Spleen (tissue), 11 donors: Measurements from ENCODE around the gene CFAP157. TPM values are rescaled to one million over a fixed set of nuclear protein-coding genes. Genes with fewer than 3 reads are reported as not detected.
A peak's percentile ranks its signal among the peaks of the same experiment; 100 is the strongest.

ENCODE experiments used
- DNase-seq: peaks from one replicate; pipeline ENCODE4 v3.0.0-alpha.2; 2020
- H3K27ac ChIP-seq, 8 donors: fragments of 200-600 bp; sonication (generic) in 7 of 8; 1 replicate in 4 of 8; 2 replicates in 4 of 8; pipeline versions ENCODE4 v1.5.0 to v1.8.0; 2016 to 2021; ENCODE audit warnings: inconsistent platforms in 4 of 8, mild to moderate bottlenecking in 4 of 8, moderate library complexity in 1 of 8
- H3K27me3 ChIP-seq, 7 donors: fragments of 200-600 bp; sonication (generic) in 6 of 7; replicated peaks in 1 of 7; 1 replicate in 4 of 7; 2 replicates in 3 of 7; pipeline versions ENCODE4 v1.5.0 to v1.8.0; 2016 to 2021; ENCODE audit warnings: inconsistent platforms in 3 of 7, mild to moderate bottlenecking in 1 of 7
- H3K36me3 ChIP-seq, 6 donors: fragments of 200-600 bp; sonication (generic) in 5 of 6; 1 replicate in 4 of 6; 2 replicates in 2 of 6; pipeline versions ENCODE4 v1.5.0 to v1.8.0; 2016 to 2021; ENCODE audit warnings: inconsistent platforms in 2 of 6
- H3K4me1 ChIP-seq, 6 donors: fragments of 200-600 bp; sonication (generic) in 5 of 6; 1 replicate in 3 of 6; 2 replicates in 3 of 6; pipeline versions ENCODE4 v1.5.0 to v1.8.0; 2016 to 2021; ENCODE audit warnings: inconsistent platforms in 3 of 6
- H3K4me3 ChIP-seq, 8 donors: fragments of 200-600 bp; sonication (generic) in 7 of 8; 1 replicate in 4 of 8; 2 replicates in 4 of 8; pipeline versions ENCODE4 v1.5.0 to v1.8.0; 2016 to 2021; ENCODE audit warnings: inconsistent platforms in 4 of 8, mild to moderate bottlenecking in 4 of 8, moderate library complexity in 2 of 8
- H3K9me3 ChIP-seq, 8 donors: fragments of 200-600 bp; sonication (generic) in 7 of 8; 1 replicate in 4 of 8; 2 replicates in 4 of 8; pipeline versions ENCODE4 v1.5.0 to v1.8.0; 2016 to 2021; ENCODE audit warnings: inconsistent platforms in 4 of 8
- POLR2A ChIP-seq, 3 donors: fragments of 450-650 bp; IDR thresholded peaks; one replicate each; pipeline ENCODE4 v1.5.1; 2017; ENCODE audit warnings: antibody characterized with exemption in 3 of 3, mild to moderate bottlenecking in 1 of 3
- POLR2AphosphoS5 ChIP-seq, 3 donors: sonication (generic); formaldehyde crosslinking; IDR thresholded peaks; one replicate each; pipeline ENCODE4 v1.5.1; 2017; ENCODE audit warnings: antibody characterized with exemption in 3 of 3
- WGBS, 5 donors: extraction: QIAGEN DNeasy Blood & Tissue Kit in 3 of 5; methylation state at CpG; one replicate each; pipeline versions ENCODE4 v1.1.5 to v1.1.7; 2013 to 2018; 5-methylcytosine and 5-hydroxymethylcytosine counted together
- intact Hi-C: fragments of 100-400 bp; cut with DNase I; formaldehyde crosslinking; loops from one replicate; pipeline ENCODE4 v1.15.0; 2023; ENCODE audit warnings: low total_unique reads
- polyA plus RNA-seq, 3 donors: library from polyadenylated mRNA; stranded (reverse); fragments of 200-250 nt; gene quantifications; one replicate each; pipeline ENCODE4 v1.2.1, GENCODE V29; 2013
- total RNA-seq, 7 donors: library from RNA; depleted of rRNA in 3 of 7; stranded (reverse); fragments of >200 nt in 3 of 7; fragmentation: NEBNext Ultra II Directional in 4 of 7; extraction: Animal tissue kit (Norgen Biotek cat#: 25700) in 4 of 7; gene quantifications; one replicate each; pipeline versions ENCODE4 v1.1.0 to v1.2.1, GENCODE V29; 2016 to 2021
- TF ChIP-seq, protein P1 (sequence below), 11 experiments: fragments of 200-600 bp in 7 of 11; fragments of 450-650 bp in 4 of 11; sonication (generic) in 4 of 11; IDR thresholded peaks in 8 of 11; conservative IDR thresholded peaks in 3 of 11; 1 replicate in 7 of 11; 2 replicates in 4 of 11; pipeline versions ENCODE4 v1.4.0 to v1.8.0; 2016 to 2021; ENCODE audit warnings: antibody characterized with exemption in 11 of 11, inconsistent platforms in 4 of 11, mild to moderate bottlenecking in 1 of 11
- donor health status: healthy with polysubstance abuse.
- donor health status: DM: no; HTN: no; CAD: no; lungs with moderate emphysema.
- donor health status: DM: no; HTN: no; CAD: no.
- donor health status: Bipolar disorder and iron deficiency.
- donor health status: healthy.
- donor health status: DM: no; HTN: no; CAD: no.
- donor health status: DM: yes; HTN: yes; CAD: no.

The CFAP157 gene
- total and polyA plus RNA-seq, 10 donors, result 0.09 to 0.21 (median 0.13) TPM; not detected in 3

DNA sequence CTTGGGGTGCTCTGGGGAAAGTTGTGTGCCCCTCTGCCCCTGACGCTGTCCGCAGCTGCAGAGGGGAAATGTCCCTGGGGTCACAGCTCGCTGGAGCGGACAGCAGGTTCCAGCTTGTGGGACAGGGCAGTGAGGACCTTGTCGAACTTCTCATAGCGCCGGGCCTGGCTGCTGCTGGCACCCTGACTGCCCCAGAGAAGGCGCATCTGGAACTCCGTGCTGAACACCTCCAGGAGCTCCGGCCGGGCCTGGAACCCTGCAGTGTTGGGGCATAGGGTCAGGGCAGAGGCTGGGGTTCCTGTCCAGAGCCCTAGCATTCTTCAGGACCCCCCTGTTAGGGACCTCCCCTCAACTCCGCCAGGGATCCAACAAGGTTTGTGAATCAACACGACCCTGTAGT, 31.9 kb downstream of the CFAP157 start:
- Histone ChIP-seq H3K9me3 (no peaks in the 10 kb centered on the region), H3K27ac (no peak overlapping the region), H3K4me1 (peaks cover 12 to 56% (median 29%) of the 10 kb centered on the region in 6 donors), H3K36me3 (peaks cover 0 to 62% (median 60%) of the 10 kb centered on the region in 6 donors), H3K4me3 (no peak overlapping the region), H3K27me3 (no peaks in the 10 kb centered on the region)
- no peak for DNase-seq
- WGBS, 5 donors, result 85 to 90% (median 88%) methylated on average over 9 to 13 of the region's 13 CpGs
- intact Hi-C loops, result loop anchor here (5.0 kb wide), 2 partner anchors 44 to 184 kb away; no protein-coding TSS in a partner anchor
- no peak for TF ChIP-seq POLR2A (IDR thresholded peaks at IDR 0.05)
- TF ChIP-seq, protein P1, sequence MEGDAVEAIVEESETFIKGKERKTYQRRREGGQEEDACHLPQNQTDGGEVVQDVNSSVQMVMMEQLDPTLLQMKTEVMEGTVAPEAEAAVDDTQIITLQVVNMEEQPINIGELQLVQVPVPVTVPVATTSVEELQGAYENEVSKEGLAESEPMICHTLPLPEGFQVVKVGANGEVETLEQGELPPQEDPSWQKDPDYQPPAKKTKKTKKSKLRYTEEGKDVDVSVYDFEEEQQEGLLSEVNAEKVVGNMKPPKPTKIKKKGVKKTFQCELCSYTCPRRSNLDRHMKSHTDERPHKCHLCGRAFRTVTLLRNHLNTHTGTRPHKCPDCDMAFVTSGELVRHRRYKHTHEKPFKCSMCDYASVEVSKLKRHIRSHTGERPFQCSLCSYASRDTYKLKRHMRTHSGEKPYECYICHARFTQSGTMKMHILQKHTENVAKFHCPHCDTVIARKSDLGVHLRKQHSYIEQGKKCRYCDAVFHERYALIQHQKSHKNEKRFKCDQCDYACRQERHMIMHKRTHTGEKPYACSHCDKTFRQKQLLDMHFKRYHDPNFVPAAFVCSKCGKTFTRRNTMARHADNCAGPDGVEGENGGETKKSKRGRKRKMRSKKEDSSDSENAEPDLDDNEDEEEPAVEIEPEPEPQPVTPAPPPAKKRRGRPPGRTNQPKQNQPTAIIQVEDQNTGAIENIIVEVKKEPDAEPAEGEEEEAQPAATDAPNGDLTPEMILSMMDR (IDR thresholded peaks at IDR 0.05 in 8 of 11, conservative IDR thresholded peaks at IDR 0.05 in 3 of 11), result no peak
- peak in 2 of 3 donors; percentile 36 to 46 for TF ChIP-seq POLR2AphosphoS5 (IDR thresholded peaks at IDR 0.05)

DNA sequence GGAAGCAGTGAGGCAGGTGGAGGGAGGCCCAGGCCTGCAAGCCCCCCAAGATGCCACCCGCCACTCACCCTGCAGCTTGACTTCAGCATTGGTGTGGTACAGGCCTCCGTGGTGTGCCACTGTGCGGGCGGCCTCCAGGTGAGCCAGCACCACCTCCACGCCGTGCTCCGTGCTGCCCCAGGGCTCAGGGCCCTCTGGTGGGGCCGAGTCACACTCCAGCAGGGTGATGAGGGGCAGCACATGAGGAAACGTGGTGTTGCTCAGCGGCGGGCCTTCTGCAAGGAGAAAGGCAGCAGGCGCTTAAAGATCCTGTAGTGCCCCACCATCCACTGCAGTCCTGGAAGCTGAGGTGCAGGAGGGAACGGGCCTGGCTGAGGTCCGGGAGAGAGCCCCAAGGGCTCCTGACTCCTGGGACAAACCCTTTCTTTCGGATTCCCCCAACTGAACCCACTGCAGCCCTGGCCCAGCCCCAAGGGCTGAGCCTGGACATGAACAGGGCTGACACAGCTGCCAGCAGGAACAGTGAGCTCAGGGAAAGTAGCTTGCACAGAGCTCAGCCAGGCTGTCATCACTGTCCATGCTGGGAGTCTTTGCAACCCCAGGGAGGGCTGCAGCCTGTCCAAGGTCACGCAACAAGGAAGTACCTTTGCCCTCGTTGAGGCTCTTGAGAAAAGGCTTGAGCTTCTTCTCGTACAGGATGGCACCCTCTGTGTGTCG, 33.0 kb downstream of the CFAP157 start:
- TF ChIP-seq POLR2AphosphoS5 (IDR thresholded peaks at IDR 0.05) (peak; percentile 18 to 71 (median 46)), POLR2A (IDR thresholded peaks at IDR 0.05) (no peak)
- TF ChIP-seq, protein P1 (IDR thresholded peaks at IDR 0.05 in 8 of 11, conservative IDR thresholded peaks at IDR 0.05 in 3 of 11), result no peak
- WGBS, 5 donors, result 79 to 95% (median 86%) methylated on average over 8 to 19 of the region's 19 CpGs
- intact Hi-C loops, result loop anchor here (5.0 kb wide), 2 partner anchors 43 to 183 kb away; no protein-coding TSS in a partner anchor
- H3K4me3 ChIP-seq, result no peak overlapping the region
- no peak for DNase-seq
- H3K9me3 ChIP-seq, result no peaks in the 10 kb centered on the region
- H3K36me3 ChIP-seq, result peaks cover 0 to 73% (median 70%) of the 10 kb centered on the region in 6 donors
- no peaks in the 10 kb centered on the region for H3K27me3 ChIP-seq
- H3K27ac ChIP-seq, result peak overlapping the region in 4 of 8 donors; percentile 28 to 58 (median 41)
- peaks cover 6 to 45% (median 19%) of the 10 kb centered on the region in 6 donors for H3K4me1 ChIP-seq

DNA sequence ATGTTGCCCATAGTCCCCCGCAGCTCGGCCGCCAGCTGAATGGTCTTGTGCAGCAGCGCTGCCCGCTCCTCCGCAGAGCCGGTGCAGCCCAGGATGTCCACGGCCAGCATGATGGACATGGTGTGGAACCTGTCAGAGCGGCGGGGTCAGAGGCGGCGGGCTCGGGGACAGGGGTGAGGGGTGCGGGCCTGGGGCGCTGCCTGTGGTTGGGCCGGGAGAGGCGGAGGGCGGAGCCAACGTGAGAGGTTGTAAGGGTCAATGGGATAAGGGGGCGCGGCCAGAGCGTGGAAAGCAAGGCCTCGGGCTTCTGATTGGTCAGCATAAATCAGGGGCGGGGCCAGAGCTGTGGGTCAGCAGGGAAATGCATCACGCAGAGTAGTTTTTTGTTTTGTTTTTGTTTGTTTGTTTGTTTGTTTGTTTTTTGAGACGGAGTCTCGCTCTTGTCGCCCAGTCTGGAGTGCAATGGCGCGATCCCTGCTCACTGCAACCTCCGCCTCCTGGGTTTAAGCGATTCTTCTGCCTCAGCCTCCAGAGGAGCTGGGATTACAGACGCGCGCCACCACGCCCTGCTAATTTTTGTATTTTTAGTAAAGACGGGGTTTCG, 35.1 kb downstream of the CFAP157 start:
- H3K9me3 ChIP-seq, result no peaks in the 10 kb centered on the region
- no peaks in the 10 kb centered on the region for H3K27me3 ChIP-seq
- DNase-seq, result no peak
- peaks cover 3 to 94% (median 91%) of the 10 kb centered on the region in 6 donors for H3K36me3 ChIP-seq
- H3K4me1 ChIP-seq, result peaks cover 0 to 28% (median 5%) of the 10 kb centered on the region in 6 donors
- no peak overlapping the region for H3K4me3 ChIP-seq
- intact Hi-C loops, result no loop called here
- TF ChIP-seq POLR2A (IDR thresholded peaks at IDR 0.05) (no peak), POLR2AphosphoS5 (IDR thresholded peaks at IDR 0.05) (peak in 2 of 3 donors; percentile 19 to 65)
- TF ChIP-seq, protein P1 (IDR thresholded peaks at IDR 0.05 in 8 of 11, conservative IDR thresholded peaks at IDR 0.05 in 3 of 11), result no peak
- peak overlapping the region in 1 of 8 donors; percentile 45 for H3K27ac ChIP-seq
- 84 to 93% (median 90%) methylated on average over 34 to 38 of the region's 38 CpGs for WGBS, 5 donors
